WTC11 (cell line): ENCODE measurements around the gene SLC38A7. TPM values are rescaled to one million over a fixed set of nuclear protein-coding genes. Genes with fewer than 3 reads are reported as not detected.

Experiments used
- ATAC-seq: fragments of 200-7000 bp; cut with Tn5 transposase; 2 replicates; pipeline ENCODE4 v1.10.0; 2021; ENCODE audit warnings: mild to moderate bottlenecking, moderate library complexity
- CTCF ChIA-PET: fragments of 300-600 bp; sonication (Branson Sonifier 250); formaldehyde crosslinking; loops from one replicate; lab custom pipeline; 2021; ENCODE audit warnings: antibody characterized with exemption; lab: Charles Lee
- POLR2A ChIA-PET: fragments of 350-600 bp; sonication (Branson Sonifier 250); formaldehyde crosslinking; loops from one replicate; lab custom pipeline; 2021; ENCODE audit warnings: antibody characterized with exemption; lab: Charles Lee
- DNase-seq: peaks from one replicate; pipeline ENCODE4 v3.0.0; 2021; ENCODE audit warnings: low spot score
- H3K27ac Mint-ChIP-seq: 2 replicates; pipeline ENCODE4 v1.8.0; 2021; ENCODE audit warnings: mixed read lengths
- H3K27me3 Mint-ChIP-seq: 2 replicates; pipeline ENCODE4 v1.8.0; 2021; ENCODE audit warnings: low read depth, mild to moderate bottlenecking, moderate library complexity, mixed read lengths
- H3K36me3 Mint-ChIP-seq: 2 replicates; pipeline ENCODE4 v1.8.0; 2021; ENCODE audit warnings: mixed read lengths
- H3K4me1 Mint-ChIP-seq: 2 replicates; pipeline ENCODE4 v1.8.0; 2022; ENCODE audit warnings: mixed read lengths
- H3K4me3 Mint-ChIP-seq: 2 replicates; pipeline ENCODE4 v1.8.0; 2021; ENCODE audit warnings: mild to moderate bottlenecking, moderate library complexity, mixed read lengths
- H3K9me3 Mint-ChIP-seq: 2 replicates; pipeline ENCODE4 v1.8.0; 2021; ENCODE audit warnings: mixed read lengths
- ESRRA ChIP-seq: sonication (generic); formaldehyde crosslinking; IDR thresholded peaks from 2 replicates; pipeline ENCODE4 v1.8.1; 2022; ENCODE audit warnings: mild to moderate bottlenecking, missing genetic modification reagents, borderline replicate concordance
- FOXJ3 ChIP-seq: sonication (generic); formaldehyde crosslinking; IDR thresholded peaks from 2 replicates; pipeline ENCODE4 v1.9.0; 2021; ENCODE audit warnings: missing genetic modification reagents, mild to moderate bottlenecking, borderline replicate concordance
- FOXP1 ChIP-seq: sonication (generic); formaldehyde crosslinking; IDR thresholded peaks from 2 replicates; pipeline ENCODE4 v1.8.0; 2022; ENCODE audit warnings: missing genetic modification reagents, mild to moderate bottlenecking, moderate library complexity, borderline replicate concordance
- GRHL2 ChIP-seq: fragments of 250-450 bp; sonication (Bioruptor Pico); IDR thresholded peaks from 2 replicates; pipeline ENCODE4 v1.8.0; 2022; ENCODE audit warnings: mild to moderate bottlenecking, moderate library complexity; ENCODE audit not compliant: insufficient replicate concordance, severe bottlenecking
- HMGA2 ChIP-seq: fragments of 250-450 bp; sonication (Bioruptor Pico); IDR thresholded peaks from 2 replicates; pipeline ENCODE4 v1.4.0; 2021; ENCODE audit warnings: mild to moderate bottlenecking, moderate library complexity
- IRF2 ChIP-seq: sonication (generic); formaldehyde crosslinking; IDR thresholded peaks from 2 replicates; pipeline ENCODE4 v1.8.0; 2022; ENCODE audit warnings: low read depth, missing genetic modification reagents, borderline replicate concordance
- SMAD4 ChIP-seq: sonication (generic); formaldehyde crosslinking; IDR thresholded peaks from 2 replicates; pipeline ENCODE4 v1.8.0; 2022; ENCODE audit warnings: mild to moderate bottlenecking, missing genetic modification reagents
- SP1 ChIP-seq: sonication (generic); formaldehyde crosslinking; conservative IDR thresholded peaks from 2 replicates; pipeline ENCODE4 v1.8.1; 2022; ENCODE audit warnings: missing genetic modification reagents
- USF1 ChIP-seq: sonication (generic); formaldehyde crosslinking; IDR thresholded peaks from 2 replicates; pipeline ENCODE4 v1.8.0; 2022; ENCODE audit warnings: mild to moderate bottlenecking, missing genetic modification reagents
- ZNF281 ChIP-seq: sonication (generic); formaldehyde crosslinking; IDR thresholded peaks from 2 replicates; pipeline ENCODE4 v1.8.0; 2023; ENCODE audit warnings: mild to moderate bottlenecking, missing genetic modification reagents
- ZNF532 ChIP-seq: fragments of 250-450 bp; sonication (Bioruptor Pico); IDR thresholded peaks from 2 replicates; pipeline ENCODE4 v1.9.0; 2021; ENCODE audit warnings: mild to moderate bottlenecking, borderline replicate concordance
- total RNA-seq: library from RNA; stranded (reverse); gene quantifications from 3 replicates; pipeline ENCODE4 v1.2.3, GENCODE V29; 2021
- TF ChIP-seq, protein P1 (sequence below): sonication (generic); formaldehyde crosslinking; conservative IDR thresholded peaks from 2 replicates; pipeline ENCODE4 v1.8.1; 2022; ENCODE audit warnings: mild to moderate bottlenecking, missing genetic modification reagents
- TF ChIP-seq, protein P2 (sequence below): sonication (generic); formaldehyde crosslinking; IDR thresholded peaks from 2 replicates; pipeline ENCODE4 v1.8.1; 2023; ENCODE audit warnings: mild to moderate bottlenecking, missing genetic modification reagents
- TF ChIP-seq, protein P3 (sequence below): fragments of 250-450 bp; sonication (Bioruptor Pico); IDR thresholded peaks from 2 replicates; pipeline ENCODE4 v1.9.0; 2021; ENCODE audit warnings: mild to moderate bottlenecking
- TF ChIP-seq, protein P4 (sequence below): sonication (generic); formaldehyde crosslinking; IDR thresholded peaks from 2 replicates; pipeline ENCODE4 v1.8.0; 2023; ENCODE audit warnings: missing genetic modification reagents
- TF ChIP-seq, protein P5 (sequence below): sonication (generic); formaldehyde crosslinking; IDR thresholded peaks from 2 replicates; pipeline ENCODE4 v1.8.0; 2022; ENCODE audit warnings: mild to moderate bottlenecking, missing genetic modification reagents
- TF ChIP-seq, protein P6 (sequence below): fragments of 250-450 bp; sonication (Bioruptor Pico); IDR thresholded peaks from 2 replicates; pipeline ENCODE4 v1.9.0; 2021; ENCODE audit warnings: mild to moderate bottlenecking

SLC38A7 gene
- total RNA-seq, 1 experiment from 2014 or later: 23.1 TPM

- no peaks in the 10 kb centered on the region for H3K36me3 Mint-ChIP-seq
- CTCF ChIA-PET: interaction anchor here (1.0 to 1.9 kb wide), 2 partner anchors 97 to 171 kb away, joined by 3 to 6 read pairs; no protein-coding TSS in a partner anchor
- DNase-seq (no peak), ATAC-seq (no peak)
- H3K4me3 Mint-ChIP-seq: no peak overlapping the region
- no peaks in the 10 kb centered on the region for H3K9me3 Mint-ChIP-seq
- no peak overlapping the region for H3K27ac Mint-ChIP-seq
- peaks cover 5% of the 10 kb centered on the region for H3K4me1 Mint-ChIP-seq
- peaks cover 13% of the 10 kb centered on the region for H3K27me3 Mint-ChIP-seq
- TF ChIP-seq, protein P1, sequence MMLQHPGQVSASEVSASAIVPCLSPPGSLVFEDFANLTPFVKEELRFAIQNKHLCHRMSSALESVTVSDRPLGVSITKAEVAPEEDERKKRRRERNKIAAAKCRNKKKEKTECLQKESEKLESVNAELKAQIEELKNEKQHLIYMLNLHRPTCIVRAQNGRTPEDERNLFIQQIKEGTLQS (CRISPR knock-in tag): no peak
- TF ChIP-seq FOXP1 (no peak), SP1 (CRISPR knock-in tag) (no peak), GRHL2 (no peak), SMAD4 (CRISPR knock-in tag) (no peak), ZNF532 (CRISPR knock-in tag) (no peak), ZNF281 (CRISPR knock-in tag) (no peak), IRF2 (CRISPR knock-in tag) (no peak), HMGA2 (no peak), FOXJ3 (CRISPR knock-in tag) (no peak), USF1 (CRISPR knock-in tag) (no peak), ESRRA (CRISPR knock-in tag) (no peak)
- TF ChIP-seq, protein P2, sequence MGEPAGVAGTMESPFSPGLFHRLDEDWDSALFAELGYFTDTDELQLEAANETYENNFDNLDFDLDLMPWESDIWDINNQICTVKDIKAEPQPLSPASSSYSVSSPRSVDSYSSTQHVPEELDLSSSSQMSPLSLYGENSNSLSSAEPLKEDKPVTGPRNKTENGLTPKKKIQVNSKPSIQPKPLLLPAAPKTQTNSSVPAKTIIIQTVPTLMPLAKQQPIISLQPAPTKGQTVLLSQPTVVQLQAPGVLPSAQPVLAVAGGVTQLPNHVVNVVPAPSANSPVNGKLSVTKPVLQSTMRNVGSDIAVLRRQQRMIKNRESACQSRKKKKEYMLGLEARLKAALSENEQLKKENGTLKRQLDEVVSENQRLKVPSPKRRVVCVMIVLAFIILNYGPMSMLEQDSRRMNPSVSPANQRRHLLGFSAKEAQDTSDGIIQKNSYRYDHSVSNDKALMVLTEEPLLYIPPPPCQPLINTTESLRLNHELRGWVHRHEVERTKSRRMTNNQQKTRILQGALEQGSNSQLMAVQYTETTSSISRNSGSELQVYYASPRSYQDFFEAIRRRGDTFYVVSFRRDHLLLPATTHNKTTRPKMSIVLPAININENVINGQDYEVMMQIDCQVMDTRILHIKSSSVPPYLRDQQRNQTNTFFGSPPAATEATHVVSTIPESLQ (CRISPR knock-in tag): no peak
- TF ChIP-seq, protein P3, sequence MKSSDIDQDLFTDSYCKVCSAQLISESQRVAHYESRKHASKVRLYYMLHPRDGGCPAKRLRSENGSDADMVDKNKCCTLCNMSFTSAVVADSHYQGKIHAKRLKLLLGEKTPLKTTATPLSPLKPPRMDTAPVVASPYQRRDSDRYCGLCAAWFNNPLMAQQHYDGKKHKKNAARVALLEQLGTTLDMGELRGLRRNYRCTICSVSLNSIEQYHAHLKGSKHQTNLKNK (CRISPR knock-in tag): no peak
- TF ChIP-seq, protein P4, sequence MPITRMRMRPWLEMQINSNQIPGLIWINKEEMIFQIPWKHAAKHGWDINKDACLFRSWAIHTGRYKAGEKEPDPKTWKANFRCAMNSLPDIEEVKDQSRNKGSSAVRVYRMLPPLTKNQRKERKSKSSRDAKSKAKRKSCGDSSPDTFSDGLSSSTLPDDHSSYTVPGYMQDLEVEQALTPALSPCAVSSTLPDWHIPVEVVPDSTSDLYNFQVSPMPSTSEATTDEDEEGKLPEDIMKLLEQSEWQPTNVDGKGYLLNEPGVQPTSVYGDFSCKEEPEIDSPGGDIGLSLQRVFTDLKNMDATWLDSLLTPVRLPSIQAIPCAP (CRISPR knock-in tag): no peak
- TF ChIP-seq, protein P5, sequence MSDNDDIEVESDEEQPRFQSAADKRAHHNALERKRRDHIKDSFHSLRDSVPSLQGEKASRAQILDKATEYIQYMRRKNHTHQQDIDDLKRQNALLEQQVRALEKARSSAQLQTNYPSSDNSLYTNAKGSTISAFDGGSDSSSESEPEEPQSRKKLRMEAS (CRISPR knock-in tag): no peak
- TF ChIP-seq, protein P6, sequence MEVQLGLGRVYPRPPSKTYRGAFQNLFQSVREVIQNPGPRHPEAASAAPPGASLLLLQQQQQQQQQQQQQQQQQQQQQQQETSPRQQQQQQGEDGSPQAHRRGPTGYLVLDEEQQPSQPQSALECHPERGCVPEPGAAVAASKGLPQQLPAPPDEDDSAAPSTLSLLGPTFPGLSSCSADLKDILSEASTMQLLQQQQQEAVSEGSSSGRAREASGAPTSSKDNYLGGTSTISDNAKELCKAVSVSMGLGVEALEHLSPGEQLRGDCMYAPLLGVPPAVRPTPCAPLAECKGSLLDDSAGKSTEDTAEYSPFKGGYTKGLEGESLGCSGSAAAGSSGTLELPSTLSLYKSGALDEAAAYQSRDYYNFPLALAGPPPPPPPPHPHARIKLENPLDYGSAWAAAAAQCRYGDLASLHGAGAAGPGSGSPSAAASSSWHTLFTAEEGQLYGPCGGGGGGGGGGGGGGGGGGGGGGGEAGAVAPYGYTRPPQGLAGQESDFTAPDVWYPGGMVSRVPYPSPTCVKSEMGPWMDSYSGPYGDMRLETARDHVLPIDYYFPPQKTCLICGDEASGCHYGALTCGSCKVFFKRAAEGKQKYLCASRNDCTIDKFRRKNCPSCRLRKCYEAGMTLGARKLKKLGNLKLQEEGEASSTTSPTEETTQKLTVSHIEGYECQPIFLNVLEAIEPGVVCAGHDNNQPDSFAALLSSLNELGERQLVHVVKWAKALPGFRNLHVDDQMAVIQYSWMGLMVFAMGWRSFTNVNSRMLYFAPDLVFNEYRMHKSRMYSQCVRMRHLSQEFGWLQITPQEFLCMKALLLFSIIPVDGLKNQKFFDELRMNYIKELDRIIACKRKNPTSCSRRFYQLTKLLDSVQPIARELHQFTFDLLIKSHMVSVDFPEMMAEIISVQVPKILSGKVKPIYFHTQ (CRISPR knock-in tag): no peak
- POLR2A ChIA-PET: no interaction called here
These were observed 25.8 kb downstream of the SLC38A7 start for GRCh38 chr16:58658796-58659211.
